Stimulated activated CD4-positive, alpha-beta T cell treated with anti-CD3 and anti-CD28 coated beads, Interleukin-15, amount 100 ng/mL, for 1 hour (primary cell): ENCODE measurements around the gene ARHGAP23.

ENCODE experiments used
- DNase-seq, 2 donors: peaks; one replicate each; pipeline ENCODE4 v3.0.0-alpha.2; 2020; ENCODE audit warnings: low read depth in 1 of 2, low spot score in 1 of 2

Gene ARHGAP23, protein sequence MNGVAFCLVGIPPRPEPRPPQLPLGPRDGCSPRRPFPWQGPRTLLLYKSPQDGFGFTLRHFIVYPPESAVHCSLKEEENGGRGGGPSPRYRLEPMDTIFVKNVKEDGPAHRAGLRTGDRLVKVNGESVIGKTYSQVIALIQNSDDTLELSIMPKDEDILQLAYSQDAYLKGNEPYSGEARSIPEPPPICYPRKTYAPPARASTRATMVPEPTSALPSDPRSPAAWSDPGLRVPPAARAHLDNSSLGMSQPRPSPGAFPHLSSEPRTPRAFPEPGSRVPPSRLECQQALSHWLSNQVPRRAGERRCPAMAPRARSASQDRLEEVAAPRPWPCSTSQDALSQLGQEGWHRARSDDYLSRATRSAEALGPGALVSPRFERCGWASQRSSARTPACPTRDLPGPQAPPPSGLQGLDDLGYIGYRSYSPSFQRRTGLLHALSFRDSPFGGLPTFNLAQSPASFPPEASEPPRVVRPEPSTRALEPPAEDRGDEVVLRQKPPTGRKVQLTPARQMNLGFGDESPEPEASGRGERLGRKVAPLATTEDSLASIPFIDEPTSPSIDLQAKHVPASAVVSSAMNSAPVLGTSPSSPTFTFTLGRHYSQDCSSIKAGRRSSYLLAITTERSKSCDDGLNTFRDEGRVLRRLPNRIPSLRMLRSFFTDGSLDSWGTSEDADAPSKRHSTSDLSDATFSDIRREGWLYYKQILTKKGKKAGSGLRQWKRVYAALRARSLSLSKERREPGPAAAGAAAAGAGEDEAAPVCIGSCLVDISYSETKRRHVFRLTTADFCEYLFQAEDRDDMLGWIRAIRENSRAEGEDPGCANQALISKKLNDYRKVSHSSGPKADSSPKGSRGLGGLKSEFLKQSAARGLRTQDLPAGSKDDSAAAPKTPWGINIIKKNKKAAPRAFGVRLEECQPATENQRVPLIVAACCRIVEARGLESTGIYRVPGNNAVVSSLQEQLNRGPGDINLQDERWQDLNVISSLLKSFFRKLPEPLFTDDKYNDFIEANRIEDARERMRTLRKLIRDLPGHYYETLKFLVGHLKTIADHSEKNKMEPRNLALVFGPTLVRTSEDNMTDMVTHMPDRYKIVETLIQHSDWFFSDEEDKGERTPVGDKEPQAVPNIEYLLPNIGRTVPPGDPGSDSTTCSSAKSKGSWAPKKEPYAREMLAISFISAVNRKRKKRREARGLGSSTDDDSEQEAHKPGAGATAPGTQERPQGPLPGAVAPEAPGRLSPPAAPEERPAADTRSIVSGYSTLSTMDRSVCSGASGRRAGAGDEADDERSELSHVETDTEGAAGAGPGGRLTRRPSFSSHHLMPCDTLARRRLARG (N-terminal part only)

DNA sequence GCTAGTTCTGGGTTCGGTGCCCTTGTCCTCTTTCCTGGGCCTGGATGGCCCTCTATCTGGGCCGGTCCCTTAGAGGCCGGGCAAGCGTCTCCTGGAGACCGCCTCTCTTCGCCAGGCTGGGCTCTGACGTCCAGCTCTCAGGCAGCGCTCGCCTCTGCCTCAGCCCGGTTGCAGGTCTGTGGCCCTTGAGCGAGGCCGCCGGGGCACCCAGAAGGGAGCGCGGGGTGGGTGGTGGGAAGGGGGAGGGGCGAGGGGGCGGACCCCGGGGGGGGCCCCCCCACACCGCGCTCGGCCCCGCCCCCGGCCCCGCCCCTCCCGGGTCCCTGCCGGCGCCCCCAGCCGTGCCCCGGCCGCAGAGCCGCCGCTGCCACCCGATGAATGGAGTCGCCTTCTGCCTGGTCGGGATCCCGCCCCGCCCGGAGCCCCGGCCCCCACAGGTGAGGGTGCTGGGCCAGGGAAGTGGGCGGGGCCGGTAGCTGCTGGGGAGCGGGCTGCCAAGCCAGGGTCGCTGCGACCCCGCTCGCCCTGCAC is at the start of gene ARHGAP23:
Gene ARHGAP23, plus strand, starts transcription at position 353 of the 531 bp plus-strand sequence. Its CDS starts 22 bp downstream, at position 375.
- DNase-seq: peak in 1 of 2 donors; percentile 23

DNA sequence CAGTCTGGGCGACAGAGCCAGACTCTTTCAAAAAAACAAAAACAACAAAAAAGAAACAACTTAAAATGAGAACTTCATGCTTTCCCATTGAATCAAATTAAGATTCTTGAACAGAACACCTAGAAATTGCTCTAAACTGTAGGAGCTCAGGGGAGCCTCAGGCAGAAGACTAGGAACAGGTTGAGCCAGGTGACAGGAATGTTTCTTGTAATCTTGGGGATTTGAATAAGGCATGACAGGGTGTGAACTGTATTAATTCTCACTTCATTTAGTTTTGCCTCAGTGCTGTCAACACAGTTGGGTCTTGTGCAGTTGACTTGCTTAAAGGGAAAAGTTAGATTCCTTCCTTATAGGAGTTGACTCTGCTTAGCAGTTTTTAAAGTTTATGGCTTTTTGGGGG is 48.8 kb upstream of the ARHGAP23 start:
- no peak for DNase-seq

DNA sequence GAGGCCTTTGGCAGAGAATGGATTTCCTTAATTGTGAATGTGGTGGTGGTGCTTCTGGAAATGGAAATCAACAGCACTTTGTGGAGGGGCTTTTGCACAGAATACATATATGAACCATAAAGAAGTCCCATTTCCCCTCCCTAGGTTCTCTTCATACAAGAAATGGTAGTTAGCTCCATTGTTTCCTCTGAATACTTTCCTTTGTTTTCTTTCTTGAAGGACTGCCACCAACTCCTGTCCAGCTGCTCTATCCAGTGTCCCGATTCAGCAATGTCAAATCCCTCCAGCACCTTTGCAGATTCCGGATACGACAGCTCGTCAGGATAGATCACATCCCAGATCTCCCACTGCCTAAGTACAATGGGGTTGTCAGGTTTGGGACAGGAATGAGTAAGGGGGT is 33.2 kb upstream of the ARHGAP23 start:
- DNase-seq: no peak

DNA sequence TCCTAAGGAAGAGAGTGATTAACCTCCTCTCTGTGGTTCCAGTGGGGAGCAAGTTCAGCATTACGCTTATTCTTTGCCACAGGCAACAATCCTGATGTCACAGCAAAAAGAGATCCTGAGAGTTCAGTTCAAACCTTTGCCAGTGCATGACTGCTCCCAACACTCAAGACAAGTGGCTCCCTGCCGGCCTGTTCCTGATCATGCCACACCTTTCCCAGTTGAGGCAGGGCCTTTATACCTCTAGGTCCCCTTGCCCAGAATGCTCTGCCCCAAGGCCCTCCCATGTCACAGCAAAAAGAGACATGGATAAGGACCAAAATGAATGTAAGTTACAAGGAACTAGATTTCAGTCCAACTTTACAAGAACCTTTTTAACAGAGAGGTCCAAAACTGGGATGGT is 31.0 kb upstream of the ARHGAP23 start:
- no peak for DNase-seq

DNA sequence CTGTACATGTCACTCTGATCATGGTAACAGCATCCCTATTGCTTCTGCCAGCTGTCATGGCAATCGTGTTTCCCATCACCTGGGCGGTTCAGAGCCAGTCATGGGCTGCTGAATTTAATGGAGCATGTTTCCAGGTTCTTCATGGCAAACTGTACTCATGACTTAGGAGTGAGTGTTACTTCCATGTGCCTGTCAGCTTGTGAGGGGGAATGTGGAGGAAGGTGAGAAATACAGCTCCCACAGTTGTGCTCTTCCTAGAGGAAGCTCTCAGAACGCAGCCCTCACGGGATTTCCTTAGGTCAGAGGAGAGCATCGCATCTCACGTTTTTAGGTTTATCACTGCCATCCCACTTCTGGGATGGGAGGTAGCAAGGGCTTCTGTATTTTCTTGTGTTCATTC is 28.0 kb upstream of the ARHGAP23 start:
- DNase-seq: no peak

DNA sequence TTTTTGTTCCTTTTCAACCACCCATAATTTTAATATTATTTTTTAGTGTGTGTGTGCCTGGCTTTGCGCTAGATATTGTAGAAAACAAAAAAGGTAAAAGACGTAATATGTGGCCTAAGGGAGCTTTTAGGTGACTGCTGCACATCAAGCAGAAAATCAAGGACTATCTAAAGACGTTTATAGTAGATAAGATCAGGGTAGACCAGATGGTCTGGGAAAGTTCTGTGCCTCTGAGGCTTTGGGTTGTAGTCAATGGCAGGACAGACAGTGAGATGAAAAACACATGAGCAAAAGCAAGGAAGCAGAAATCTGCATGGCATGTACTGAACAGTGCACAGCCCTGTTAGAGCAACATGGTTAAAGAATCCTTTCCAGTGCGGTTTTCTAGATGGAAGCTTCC is 26.8 kb upstream of the ARHGAP23 start:
- no peak for DNase-seq

DNA sequence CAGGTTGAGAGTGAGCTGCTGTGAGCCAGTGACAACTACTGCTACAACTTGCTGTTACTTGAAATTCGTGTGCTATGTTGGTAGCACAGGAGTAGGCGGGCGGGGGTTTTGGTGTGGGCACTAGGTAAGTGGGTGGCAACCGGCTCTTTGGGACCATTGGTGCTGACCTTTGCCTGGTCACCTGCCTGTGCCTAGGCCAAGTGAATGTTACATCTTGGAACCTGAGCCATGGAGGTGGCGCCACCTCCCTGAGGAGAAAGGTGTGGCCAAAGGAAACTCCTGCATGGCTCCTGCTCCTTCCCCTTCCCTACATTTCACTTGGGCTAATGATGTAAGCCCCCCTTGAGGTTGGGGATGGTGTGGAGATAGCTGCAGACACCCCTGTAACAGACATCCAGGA is 25.4 kb upstream of the ARHGAP23 start:
- no peak for DNase-seq

DNA sequence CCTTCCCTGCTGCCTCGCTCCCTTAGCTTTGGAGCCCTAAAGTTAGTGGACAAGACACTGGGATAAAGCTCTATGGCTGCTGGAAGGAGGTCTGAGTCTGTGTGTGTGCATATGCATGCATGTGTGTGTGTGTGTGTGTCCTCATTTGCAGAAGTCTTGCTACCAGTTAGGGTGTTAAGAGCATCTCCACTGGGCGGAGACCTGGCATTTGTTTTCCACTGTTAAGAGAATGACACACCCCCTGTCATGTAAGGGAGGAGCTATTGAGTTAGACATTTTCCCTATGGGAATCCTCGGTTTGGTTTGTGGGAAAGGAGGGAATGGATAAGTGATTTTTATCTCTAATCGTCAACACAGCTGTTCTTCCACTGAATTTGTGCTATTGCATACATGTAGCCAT is 24.8 kb upstream of the ARHGAP23 start:
- DNase-seq: no peak

DNA sequence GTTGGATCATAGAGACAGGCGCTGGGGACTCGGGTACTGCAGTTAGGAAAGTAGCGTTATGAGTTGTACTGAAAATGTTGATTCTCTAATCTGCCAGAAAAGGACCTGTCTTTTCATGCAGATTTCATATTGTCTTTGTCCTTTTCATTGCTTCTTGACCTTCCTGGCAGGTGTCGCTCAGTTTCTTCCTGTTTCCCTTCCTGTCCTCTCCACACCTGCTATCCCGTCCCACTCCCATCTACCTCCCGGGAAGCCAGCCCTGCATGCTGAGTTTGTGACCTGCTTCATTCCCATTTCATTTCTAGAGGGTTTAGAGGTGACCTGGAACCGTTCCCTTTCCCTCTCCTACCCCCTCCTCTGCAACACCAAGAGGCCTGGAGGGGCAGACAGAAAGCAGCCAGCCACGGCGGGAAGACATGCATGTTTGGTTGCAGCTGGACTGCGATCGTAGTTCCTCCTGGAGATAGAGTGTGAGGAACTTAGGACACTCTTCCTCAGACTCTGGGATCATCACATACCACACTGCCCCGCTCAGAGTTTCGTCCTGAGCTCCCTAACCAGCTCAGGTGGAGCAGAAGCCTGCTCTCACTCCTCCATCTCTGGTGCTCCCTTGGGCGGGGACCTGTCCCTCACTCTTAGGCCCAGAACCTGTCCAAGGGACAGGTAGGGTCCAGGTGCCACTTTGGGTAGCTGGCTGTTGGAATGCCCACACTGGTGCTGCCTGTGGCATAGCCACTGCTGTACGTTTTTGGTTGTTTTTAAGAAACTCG is 23.9 kb upstream of the ARHGAP23 start:
- no peak for DNase-seq

DNA sequence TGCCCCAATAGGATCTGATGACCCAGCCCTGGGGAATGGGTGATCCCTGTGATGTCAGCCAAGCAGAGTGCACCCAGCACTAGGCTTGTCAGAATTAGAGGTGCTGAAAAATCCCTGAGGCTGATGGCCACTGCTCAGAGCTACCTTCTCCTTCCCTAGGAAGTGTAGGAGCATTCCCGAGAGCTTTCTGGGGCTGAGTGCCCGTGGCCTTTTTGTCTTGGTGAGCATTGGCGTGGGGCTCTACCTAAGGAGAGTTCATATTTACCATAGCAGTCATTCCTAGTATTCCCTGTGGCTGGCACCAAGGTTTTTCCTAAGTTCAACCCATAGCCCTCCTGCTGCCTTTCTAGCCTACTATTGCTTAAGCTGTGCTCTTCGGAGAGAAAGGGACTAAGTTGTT is 22.6 kb upstream of the ARHGAP23 start:
- no peak for DNase-seq

DNA sequence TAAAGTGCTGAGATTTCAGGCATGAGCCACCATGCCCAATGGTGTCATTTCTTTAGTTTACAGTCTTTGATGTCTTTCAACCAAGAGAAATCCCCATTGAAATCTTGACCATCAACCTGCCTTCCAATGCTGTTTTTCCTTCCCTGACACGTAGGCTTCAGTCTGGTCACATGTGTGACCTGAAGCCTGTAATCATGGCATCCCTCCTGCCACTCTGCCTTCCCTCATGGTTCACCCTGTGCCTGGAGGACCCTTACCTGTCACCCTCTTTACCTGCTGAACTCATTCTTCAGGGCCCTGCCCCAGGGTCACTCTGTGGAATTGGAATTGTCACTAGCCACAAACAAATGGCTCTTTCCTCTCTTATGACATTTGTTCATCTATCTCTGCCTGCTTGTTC is 18.1 kb upstream of the ARHGAP23 start:
- no peak for DNase-seq

DNA sequence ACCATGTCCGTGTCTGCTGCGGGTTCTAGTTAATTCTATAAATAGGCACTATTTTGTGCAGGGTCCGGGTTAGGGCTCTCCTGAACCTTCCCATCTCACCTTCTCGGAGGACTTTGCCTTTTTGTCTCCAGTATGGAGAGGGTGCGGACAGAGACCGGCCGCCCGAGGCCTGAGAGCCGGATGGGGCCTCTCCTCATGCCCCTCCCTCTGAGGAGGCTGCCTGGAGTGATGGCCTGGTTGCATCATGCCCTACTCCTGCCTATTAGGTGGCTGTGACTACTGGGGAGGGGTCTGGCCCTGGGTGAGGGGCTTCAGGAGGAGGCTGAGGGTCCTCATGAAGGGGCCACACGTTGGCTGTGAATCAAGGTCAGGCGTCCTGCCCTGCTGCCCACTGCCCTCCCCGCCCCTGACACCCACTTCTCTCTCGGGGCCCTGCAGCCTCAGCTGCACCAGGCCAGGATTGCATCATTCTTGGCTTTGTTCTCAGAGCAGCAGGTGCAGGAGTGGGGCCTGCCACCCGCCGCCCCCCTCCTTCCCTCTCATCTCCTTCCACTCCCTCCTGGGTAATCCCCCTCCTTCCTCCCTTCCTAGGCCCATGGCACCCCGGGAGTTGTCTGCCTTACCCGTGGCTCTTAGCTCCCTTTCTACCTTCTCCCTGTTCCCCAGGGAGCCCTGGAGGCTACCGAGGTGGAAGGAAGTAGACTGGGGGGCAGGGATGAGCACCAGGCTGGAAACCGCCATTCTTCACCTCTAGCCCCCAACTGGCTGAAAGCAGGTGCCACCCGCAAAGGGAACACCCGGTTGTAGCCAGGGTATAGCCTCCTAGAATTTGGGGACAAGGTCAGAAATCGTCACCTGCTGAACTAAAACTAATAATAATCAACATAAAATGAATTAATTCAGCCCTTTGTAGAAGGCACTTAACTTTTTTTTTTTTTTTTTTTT is 12.7 kb upstream of the ARHGAP23 start:
- DNase-seq: no peak

DNA sequence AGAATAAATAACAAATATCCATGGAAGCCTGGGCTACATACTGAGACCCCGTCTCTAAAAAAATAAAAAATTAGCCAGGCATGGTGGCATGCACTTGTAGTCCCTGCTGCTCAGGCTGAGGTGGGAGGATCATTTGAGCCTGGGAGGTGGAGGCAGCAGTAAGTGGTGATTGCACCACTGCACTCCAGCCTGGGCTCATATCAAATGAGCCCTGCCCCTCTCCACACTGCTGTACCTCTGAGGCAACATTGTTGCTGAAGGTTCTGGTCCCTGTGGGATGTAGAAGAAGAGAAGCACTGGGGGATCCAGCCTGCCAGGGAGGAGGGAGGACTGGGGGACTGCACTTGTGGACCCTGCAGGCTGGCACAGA is 11.4 kb upstream of the ARHGAP23 start:
- no peak for DNase-seq

DNA sequence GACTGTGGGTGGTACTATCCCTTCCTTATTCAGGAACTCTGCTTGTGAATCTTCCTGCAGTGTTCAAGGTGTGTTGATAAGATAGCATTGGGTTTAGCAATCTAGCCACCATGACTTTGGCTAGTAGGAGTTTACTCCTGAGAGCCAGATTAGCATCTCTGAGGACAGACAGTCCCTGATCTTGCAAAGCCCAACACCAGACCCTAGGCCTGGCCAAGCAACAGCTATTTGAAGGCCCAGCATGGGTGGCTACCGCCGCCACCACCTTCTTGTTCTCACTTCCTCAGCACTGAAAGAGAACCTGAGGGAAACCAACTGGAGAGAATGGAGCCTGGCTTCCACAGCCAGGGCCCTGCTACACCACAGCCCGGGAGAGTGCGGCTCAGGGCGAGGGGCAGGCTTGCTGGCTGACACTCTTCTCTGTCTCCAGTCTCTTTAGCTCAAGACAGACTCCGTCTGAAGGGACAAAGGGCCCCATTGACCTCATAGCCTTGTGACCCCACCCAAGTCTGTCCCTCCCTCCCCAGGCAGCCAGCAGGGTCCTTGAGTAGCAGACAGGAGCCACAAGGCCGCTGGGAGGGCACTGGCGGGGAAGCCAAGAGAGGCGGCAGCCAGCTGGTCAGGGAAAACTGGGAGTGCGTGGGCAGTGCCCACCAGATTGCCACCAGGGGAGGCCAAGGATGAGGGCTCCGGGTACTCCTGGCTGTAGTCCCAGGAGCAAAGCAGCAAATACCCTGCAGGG is 10.9 kb upstream of the ARHGAP23 start:
- DNase-seq: no peak

DNA sequence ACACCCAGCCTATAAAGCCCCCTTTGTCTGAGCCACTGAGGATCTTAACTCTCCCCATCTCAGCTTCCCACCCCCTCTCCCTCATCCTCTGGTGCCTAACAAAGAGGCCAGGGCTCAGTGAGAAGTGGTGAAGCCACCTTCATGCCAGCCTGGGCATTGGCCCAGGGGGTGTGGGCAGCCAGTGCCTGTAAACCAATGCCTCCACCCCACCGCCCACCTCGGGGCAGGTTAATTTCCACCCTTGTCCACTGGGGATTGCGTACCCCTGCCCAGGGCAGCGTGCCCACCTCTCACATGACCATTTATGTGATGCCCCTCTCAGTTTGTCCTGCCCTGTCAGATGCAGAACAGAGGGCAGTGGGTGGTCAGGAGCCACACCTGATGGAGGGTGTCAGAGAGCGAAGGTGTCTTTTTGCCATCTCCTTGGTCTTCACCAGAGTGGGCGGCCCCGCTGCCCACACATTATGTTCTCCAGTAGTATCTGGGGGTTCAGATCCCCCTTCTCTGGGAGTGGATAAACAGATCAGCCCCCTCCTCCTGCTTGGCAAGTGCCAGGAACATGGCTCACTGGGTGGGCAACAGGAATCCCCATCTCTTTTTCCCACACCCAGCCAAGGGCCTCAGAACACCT is 10.1 kb upstream of the ARHGAP23 start:
- DNase-seq: no peak

DNA sequence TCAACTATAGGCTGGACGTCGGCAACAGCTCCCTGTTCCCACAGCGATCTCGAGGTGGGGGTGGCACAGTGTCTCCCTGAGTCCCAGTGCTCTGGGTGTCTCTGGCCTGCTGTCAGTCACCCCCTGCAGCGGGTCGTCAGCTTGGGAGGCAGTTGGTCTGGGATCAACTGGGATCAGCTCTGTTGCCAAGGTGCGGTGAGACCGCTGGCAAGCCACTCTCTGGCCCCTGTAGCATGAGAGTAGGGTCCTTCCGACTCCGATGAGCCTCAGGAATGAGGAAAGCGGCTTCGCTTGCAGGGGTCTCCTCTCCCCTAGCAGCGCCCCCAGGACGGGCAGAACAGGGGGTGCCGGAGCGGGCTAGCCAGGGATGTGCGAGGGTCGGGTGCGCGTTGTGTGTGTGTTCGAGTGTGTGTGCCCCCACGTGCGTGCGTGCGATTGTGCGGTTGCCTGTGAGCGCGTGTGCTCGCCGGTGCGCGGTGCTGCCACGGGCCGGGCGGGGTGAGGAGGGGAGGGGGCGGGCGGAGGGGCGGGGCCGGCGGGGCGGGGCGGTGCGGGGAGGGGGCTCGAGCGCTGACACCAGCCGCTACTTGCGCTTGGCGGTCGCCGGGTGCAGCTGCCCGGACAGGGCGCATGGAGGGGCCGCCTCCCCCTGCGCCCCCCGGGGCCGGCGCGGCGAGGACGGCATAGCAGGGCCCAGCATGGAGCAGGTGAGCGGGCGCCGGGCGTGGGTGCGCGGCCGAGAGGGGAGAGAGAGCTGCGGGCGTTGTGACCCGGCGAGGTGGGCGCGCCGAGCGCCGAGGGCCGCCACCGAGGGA is 9.4 kb upstream of the ARHGAP23 start:
- no peak for DNase-seq

DNA sequence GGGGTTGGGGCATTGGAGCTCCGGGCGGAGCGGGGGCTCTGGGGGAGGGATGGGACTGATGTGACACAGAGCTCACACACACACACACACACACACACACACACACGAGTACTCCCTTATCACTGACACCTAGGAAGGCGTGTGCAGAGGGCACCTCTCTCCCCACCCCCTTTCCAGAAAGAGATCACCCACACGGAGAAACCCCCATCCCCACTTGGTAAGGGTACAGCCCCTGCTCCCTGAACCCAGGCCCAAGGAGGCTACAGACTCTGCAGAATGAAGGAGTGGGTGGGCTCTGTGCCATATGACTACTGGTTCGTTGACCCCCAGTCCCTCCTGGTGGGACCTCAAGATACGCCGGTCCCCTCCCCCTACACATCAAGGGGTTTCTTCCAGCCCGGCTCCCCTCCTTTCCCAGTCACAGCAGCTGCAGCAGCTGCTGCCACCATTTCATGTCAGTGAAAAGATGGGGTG is 8.7 kb upstream of the ARHGAP23 start:
- no peak for DNase-seq
